ENCODE results near the gene ZC3H18. TPM values are rescaled to one million over a fixed set of nuclear protein-coding genes. Genes with fewer than 3 reads are reported as not detected.

Gene ZC3H18
- total RNA-seq, 1 experiment from 2014 or later = 11.8 TPM

DNA sequence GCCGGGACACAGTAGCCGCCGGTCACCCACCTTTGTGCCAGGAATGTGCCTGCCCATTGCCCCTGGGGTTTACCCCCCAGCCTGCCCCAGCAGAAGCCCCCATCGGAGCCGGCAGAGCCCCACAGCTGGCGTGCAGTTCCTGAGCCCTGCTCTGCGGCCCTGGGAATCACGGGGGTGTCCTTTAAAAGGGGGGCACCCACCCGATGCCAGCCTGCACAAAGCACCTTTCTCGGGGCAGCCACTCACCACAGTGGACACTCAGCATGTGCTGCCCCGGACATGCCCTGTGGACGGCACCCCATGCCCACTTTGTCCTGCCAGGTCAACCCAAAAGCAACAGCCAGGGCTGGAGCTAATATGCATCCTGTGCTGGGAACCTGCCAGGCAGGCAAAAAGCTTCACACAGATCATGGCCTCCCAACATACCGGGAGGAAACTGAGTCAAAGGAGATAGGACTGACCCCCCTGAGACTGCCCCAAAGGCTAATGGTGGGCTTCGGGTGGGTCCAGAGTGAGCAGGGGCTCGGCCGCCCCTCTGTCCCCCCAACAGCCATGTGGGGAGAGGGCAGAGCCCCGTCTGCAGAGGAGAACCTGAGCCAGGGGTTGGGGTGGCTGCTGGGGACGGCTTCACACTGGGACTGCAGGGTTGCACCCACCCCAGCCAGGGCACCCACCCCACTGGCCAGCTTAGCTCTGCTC is 45.8 kb upstream of the ZC3H18 start:
- CTCF ChIA-PET = no interaction called here
- ATAC-seq (no peak), DNase-seq (no peak)
- Histone ChIP-seq H3K4me2 (ENCODE audit: low read length) (no peak overlapping the region), H3K79me2 (ENCODE audit: low read length) (no peaks in the 10 kb centered on the region), H3K27me3 (ENCODE audit: low read length) (no peaks in the 10 kb centered on the region), H3K36me3 (ENCODE audit: low read depth, low read length) (no peaks in the 10 kb centered on the region), H2AFZ (ENCODE audit: low read length) (no peak overlapping the region), H3K9me2 (replicated peaks; ENCODE audit: low read length) (no peaks in the 10 kb centered on the region), H3K9ac (ENCODE audit: low read length) (no peak overlapping the region), H3K4me3 (ENCODE audit: low read length) (no peak overlapping the region), H4K20me1 (ENCODE audit: low read length) (no peaks in the 10 kb centered on the region), H3K9me3 (ENCODE audit: low read length) (no peaks in the 10 kb centered on the region), H3K4me1 (ENCODE audit: insufficient read depth, low read length) (no peaks in the 10 kb centered on the region), H3K27ac (ENCODE audit: low read length) (no peak overlapping the region), H3F3A (ENCODE audit: low read length, unreplicated experiment) (no peaks in the 10 kb centered on the region)
- TF ChIP-seq, protein P1, sequence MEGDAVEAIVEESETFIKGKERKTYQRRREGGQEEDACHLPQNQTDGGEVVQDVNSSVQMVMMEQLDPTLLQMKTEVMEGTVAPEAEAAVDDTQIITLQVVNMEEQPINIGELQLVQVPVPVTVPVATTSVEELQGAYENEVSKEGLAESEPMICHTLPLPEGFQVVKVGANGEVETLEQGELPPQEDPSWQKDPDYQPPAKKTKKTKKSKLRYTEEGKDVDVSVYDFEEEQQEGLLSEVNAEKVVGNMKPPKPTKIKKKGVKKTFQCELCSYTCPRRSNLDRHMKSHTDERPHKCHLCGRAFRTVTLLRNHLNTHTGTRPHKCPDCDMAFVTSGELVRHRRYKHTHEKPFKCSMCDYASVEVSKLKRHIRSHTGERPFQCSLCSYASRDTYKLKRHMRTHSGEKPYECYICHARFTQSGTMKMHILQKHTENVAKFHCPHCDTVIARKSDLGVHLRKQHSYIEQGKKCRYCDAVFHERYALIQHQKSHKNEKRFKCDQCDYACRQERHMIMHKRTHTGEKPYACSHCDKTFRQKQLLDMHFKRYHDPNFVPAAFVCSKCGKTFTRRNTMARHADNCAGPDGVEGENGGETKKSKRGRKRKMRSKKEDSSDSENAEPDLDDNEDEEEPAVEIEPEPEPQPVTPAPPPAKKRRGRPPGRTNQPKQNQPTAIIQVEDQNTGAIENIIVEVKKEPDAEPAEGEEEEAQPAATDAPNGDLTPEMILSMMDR (conservative IDR thresholded peaks at IDR 0.05; ENCODE audit: low read depth, low read length) = no peak
- TF ChIP-seq EZH2 (IDR thresholded peaks at IDR 0.05; ENCODE audit: low read length, unreplicated experiment) (no peak), EZH2phosphoT487 (IDR thresholded peaks at IDR 0.05; ENCODE audit: borderline replicate concordance, low read length) (no peak)
- POLR2A ChIA-PET (ENCODE audit: unreplicated experiment) = no interaction called here
- no TSS peak for BruUV-seq (replicated peaks)
- intact Hi-C loops (cut with micrococcal nuclease) = loop anchor here (10.0 kb wide), 1 partner anchor 80 kb away; no protein-coding TSS in a partner anchor

DNA sequence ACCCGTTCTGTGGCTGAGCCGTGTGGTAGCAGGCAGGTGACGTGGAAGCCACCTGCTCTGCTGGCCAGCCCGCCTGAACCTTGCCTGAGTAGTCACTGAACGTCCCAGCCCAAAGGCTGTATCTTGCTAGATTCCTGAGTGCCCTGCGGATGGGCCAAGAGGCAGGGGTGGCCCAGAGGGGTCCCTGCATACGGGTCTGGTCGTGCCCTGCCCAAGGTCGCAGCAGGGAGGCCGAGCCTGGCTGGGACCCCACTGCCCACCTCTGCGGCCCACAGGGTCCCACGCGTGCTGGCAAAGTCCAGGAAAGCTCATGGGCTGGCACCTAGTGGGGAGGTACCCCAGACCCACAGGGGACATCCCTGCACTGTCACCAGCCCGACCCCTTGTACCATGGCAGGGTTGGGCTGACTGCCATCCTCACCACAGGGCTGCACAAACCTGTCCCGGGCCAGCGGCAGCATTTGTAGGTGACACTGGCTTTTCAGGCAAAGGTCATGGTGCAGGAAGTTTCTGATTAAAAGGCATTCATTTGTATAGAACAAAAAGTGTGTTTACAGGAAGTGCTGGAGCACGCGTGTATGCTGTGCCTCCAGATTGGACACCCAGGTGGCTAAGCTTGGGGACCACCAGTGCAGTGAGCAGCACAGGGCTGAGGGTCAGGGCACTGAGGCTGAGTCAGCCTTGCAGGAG is 45.1 kb upstream of the ZC3H18 start:
- intact Hi-C loops (cut with micrococcal nuclease) = loop anchor here (10.0 kb wide), 1 partner anchor 80 kb away; no protein-coding TSS in a partner anchor
- POLR2A ChIA-PET (ENCODE audit: unreplicated experiment) = no interaction called here
- Histone ChIP-seq H3K27me3 (ENCODE audit: low read length) (no peaks in the 10 kb centered on the region), H3K27ac (ENCODE audit: low read length) (no peak overlapping the region), H3K36me3 (ENCODE audit: low read depth, low read length) (no peaks in the 10 kb centered on the region), H4K20me1 (ENCODE audit: low read length) (no peaks in the 10 kb centered on the region), H2AFZ (ENCODE audit: low read length) (no peak overlapping the region), H3K9me3 (ENCODE audit: low read length) (no peaks in the 10 kb centered on the region), H3K79me2 (ENCODE audit: low read length) (no peaks in the 10 kb centered on the region), H3K4me3 (ENCODE audit: low read length) (no peak overlapping the region), H3F3A (ENCODE audit: low read length, unreplicated experiment) (no peaks in the 10 kb centered on the region), H3K4me1 (ENCODE audit: insufficient read depth, low read length) (no peaks in the 10 kb centered on the region), H3K9ac (ENCODE audit: low read length) (no peak overlapping the region), H3K9me2 (replicated peaks; ENCODE audit: low read length) (no peaks in the 10 kb centered on the region), H3K4me2 (ENCODE audit: low read length) (no peak overlapping the region)
- DNase-seq (no peak), ATAC-seq (peak; percentile 3; the same call in 1 of the 2 replicates)
- no TSS peak for BruUV-seq (replicated peaks)
- CTCF ChIA-PET = no interaction called here
- TF ChIP-seq EZH2phosphoT487 (IDR thresholded peaks at IDR 0.05; ENCODE audit: borderline replicate concordance, low read length) (no peak), EZH2 (IDR thresholded peaks at IDR 0.05; ENCODE audit: low read length, unreplicated experiment) (no peak)
- TF ChIP-seq, protein P1 (conservative IDR thresholded peaks at IDR 0.05; ENCODE audit: low read depth, low read length) = no peak

DNA sequence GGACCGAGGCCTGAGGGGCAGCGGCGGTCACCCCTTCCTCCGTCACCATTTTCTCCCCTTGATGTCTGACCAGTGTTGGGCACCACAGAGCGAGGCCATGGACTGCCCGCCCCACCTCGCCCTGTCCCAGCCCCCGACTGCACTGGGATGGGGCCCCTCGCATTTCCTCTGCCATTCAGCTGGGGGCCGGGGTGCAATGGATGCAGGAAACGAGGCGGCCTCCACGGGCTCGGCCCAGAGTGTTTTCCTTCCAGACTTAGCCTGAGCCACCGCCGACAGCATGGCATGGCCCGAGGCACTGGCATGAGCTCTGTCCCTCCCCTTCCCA is 44.6 kb upstream of the ZC3H18 start:
- H4K20me1 ChIP-seq (ENCODE audit: low read length) = no peaks in the 10 kb centered on the region
- no peak overlapping the region for H2AFZ ChIP-seq (ENCODE audit: low read length)
- no peak overlapping the region for H3K4me3 ChIP-seq (ENCODE audit: low read length)
- H3K27me3 ChIP-seq (ENCODE audit: low read length) = no peaks in the 10 kb centered on the region
- no peaks in the 10 kb centered on the region for H3K36me3 ChIP-seq (ENCODE audit: low read depth, low read length)
- no TSS peak for BruUV-seq (replicated peaks)
- intact Hi-C loops (cut with micrococcal nuclease) = loop anchor here (10.0 kb wide), 1 partner anchor 81 kb away; no protein-coding TSS in a partner anchor
- no peaks in the 10 kb centered on the region for H3F3A ChIP-seq (ENCODE audit: low read length, unreplicated experiment)
- TF ChIP-seq EZH2phosphoT487 (IDR thresholded peaks at IDR 0.05; ENCODE audit: borderline replicate concordance, low read length) (no peak), EZH2 (IDR thresholded peaks at IDR 0.05; ENCODE audit: low read length, unreplicated experiment) (no peak)
- TF ChIP-seq, protein P1 (conservative IDR thresholded peaks at IDR 0.05; ENCODE audit: low read depth, low read length) = no peak
- no peaks in the 10 kb centered on the region for H3K9me3 ChIP-seq (ENCODE audit: low read length)
- ChIA-PET POLR2A (ENCODE audit: unreplicated experiment) (no interaction called here), CTCF (no interaction called here)
- H3K9ac ChIP-seq (ENCODE audit: low read length) = no peak overlapping the region
- H3K4me1 ChIP-seq (ENCODE audit: insufficient read depth, low read length) = no peaks in the 10 kb centered on the region
- H3K79me2 ChIP-seq (ENCODE audit: low read length) = no peaks in the 10 kb centered on the region
- DNase-seq (no peak), ATAC-seq (no peak)
- no peaks in the 10 kb centered on the region for H3K9me2 ChIP-seq (replicated peaks; ENCODE audit: low read length)
- H3K27ac ChIP-seq (ENCODE audit: low read length) = no peak overlapping the region
- no peak overlapping the region for H3K4me2 ChIP-seq (ENCODE audit: low read length)
